HEK293T (cell line): Measurements from ENCODE around the gene PFDN1.

Source experiments
- CTCF ChIA-PET: fragments of 350-600 bp; formaldehyde crosslinking; extraction: SDS; loops from one replicate; lab custom pipeline; 2021; ENCODE audit warnings: antibody characterized with exemption, inconsistent platforms; lab: Yijun Ruan, JAX
- POLR2A ChIA-PET: fragments of 350-600 bp; formaldehyde crosslinking; extraction: SDS; loops from one replicate; lab custom pipeline; 2020; ENCODE audit warnings: antibody characterized with exemption, inconsistent platforms; lab: Yijun Ruan, JAX
- DNase-seq: peaks from one replicate; pipeline ENCODE4 v3.0.0; 2012; ENCODE audit warnings: mixed read lengths; ENCODE audit errors: extremely low spot score
- ARNT ChIP-seq: fragments of 450-650 bp; IDR thresholded peaks from 2 replicates; pipeline ENCODE4 v1.6.1; 2017; ENCODE audit warnings: mild to moderate bottlenecking
- BHLHE40 ChIP-seq: fragments of 450-650 bp; IDR thresholded peaks from 2 replicates; pipeline ENCODE4 v1.6.1; 2016; ENCODE audit warnings: mild to moderate bottlenecking, moderate library complexity, borderline replicate concordance
- CTBP1 ChIP-seq: fragments of 450-650 bp; IDR thresholded peaks from 2 replicates; pipeline ENCODE4 v1.6.1; 2016; ENCODE audit warnings: borderline replicate concordance
- ELF4 ChIP-seq: fragments of 450-650 bp; IDR thresholded peaks from 2 replicates; pipeline ENCODE4 v1.6.1; 2017; ENCODE audit warnings: antibody characterized with exemption
- FOXA1 ChIP-seq: fragments of 450-650 bp; IDR thresholded peaks from 2 replicates; pipeline ENCODE4 v1.6.1; 2016; ENCODE audit warnings: mild to moderate bottlenecking
- FOXK2 ChIP-seq: fragments of 450-650 bp; IDR thresholded peaks from 2 replicates; pipeline ENCODE4 v1.6.1; 2016; ENCODE audit warnings: mild to moderate bottlenecking
- FOXM1 ChIP-seq: fragments of 450-650 bp; IDR thresholded peaks from 2 replicates; pipeline ENCODE4 v1.6.1; 2017; ENCODE audit warnings: mild to moderate bottlenecking, borderline replicate concordance
- HDGF ChIP-seq: fragments of 450-650 bp; IDR thresholded peaks from 2 replicates; pipeline ENCODE4 v1.6.1; 2017; ENCODE audit warnings: antibody characterized with exemption, borderline replicate concordance
- L3MBTL2 ChIP-seq: fragments of 450-650 bp; conservative IDR thresholded peaks from 2 replicates; pipeline ENCODE4 v1.6.1; 2016; ENCODE audit warnings: mild to moderate bottlenecking
- LEF1 ChIP-seq: fragments of 450-650 bp; IDR thresholded peaks from 2 replicates; pipeline ENCODE4 v1.6.1; 2017; ENCODE audit warnings: mild to moderate bottlenecking, borderline replicate concordance
- NFRKB ChIP-seq: fragments of 450-650 bp; IDR thresholded peaks from 2 replicates; pipeline ENCODE4 v1.6.1; 2016; ENCODE audit warnings: mild to moderate bottlenecking, moderate library complexity
- SP1 ChIP-seq: fragments of 450-650 bp; IDR thresholded peaks from 2 replicates; pipeline ENCODE4 v1.6.1; 2017
- SUZ12 ChIP-seq: fragments of 450-650 bp; IDR thresholded peaks from 2 replicates; pipeline ENCODE4 v1.6.1; 2016; ENCODE audit warnings: mild to moderate bottlenecking
- TARDBP ChIP-seq: fragments of 450-650 bp; IDR thresholded peaks from 2 replicates; pipeline ENCODE4 v1.6.1; 2016
- ZNF384 ChIP-seq: fragments of 450-650 bp; IDR thresholded peaks from 2 replicates; pipeline ENCODE4 v1.6.1; 2016
- TF ChIP-seq, protein P1 (sequence below): fragments of 450-650 bp; IDR thresholded peaks from 2 replicates; pipeline ENCODE4 v1.6.1; 2016

Gene PFDN1

DNA sequence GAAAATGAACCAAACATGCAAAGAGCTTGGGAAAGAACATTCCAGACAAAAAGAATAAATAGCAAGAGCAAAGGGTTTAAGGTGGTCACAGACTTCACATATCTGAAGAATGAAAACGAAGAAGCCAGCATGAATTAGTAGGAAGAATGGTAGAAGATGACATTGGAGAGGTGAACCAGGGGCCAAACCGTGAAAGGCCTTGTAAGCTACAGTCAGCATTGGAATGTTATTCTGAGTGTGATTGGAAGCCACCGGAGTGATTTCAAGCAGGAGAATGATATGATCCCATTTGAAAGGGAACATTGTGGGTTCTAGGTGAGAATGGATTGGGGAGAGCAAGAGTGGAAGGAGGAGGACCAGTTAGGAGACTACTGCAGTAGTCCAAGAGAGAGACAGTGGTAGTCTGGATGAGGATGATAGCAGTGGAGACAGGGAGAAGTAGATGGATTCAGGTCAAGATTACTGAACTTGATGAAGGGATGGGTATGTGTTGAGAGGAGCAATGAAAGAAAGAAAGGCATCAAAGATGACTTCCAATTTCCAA, 6.9 kb upstream of the PFDN1 start:
- CTCF ChIA-PET = interaction anchor here (1.5 kb wide), 1 partner anchor 36 kb away, joined by 4 read pairs; no protein-coding TSS in a partner anchor
- TF ChIP-seq HDGF = no peak
- no peak for TF ChIP-seq ARNT
- no peak for TF ChIP-seq LEF1
- TF ChIP-seq CTBP1 = no peak
- TF ChIP-seq FOXK2 = no peak
- no peak for TF ChIP-seq NFRKB
- TF ChIP-seq FOXM1 = no peak
- TF ChIP-seq ZNF384 = no peak
- TF ChIP-seq L3MBTL2 = no peak
- POLR2A ChIA-PET = interaction anchor here (0.9 kb wide), 1 partner anchor 12 kb away, joined by 3 read pairs; no protein-coding TSS in a partner anchor
- DNase-seq = no peak

DNA sequence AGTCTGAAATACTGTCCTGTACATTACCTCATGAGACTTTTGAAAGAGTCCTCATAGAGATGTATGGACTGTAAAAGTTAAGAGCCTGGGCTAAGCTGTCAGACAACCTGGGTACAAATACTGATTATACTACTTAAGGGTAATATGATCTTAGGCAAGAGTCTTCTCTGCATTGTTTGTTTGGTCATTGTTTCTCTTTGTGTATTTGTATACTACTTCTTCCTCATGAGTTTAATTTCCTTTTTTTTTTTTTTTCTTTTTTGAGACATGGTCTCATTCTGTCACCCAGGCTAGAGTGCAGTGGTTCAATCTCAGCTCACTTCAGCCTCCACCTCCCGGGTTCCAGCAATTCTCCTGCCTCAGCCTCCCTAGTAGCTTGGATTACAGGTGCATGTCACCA, 2.6 kb upstream of the PFDN1 start:
- CTCF ChIA-PET = interaction anchor here (1.8 kb wide), 1 partner anchor 61 kb away, joined by 4 read pairs; no protein-coding TSS in a partner anchor

DNA sequence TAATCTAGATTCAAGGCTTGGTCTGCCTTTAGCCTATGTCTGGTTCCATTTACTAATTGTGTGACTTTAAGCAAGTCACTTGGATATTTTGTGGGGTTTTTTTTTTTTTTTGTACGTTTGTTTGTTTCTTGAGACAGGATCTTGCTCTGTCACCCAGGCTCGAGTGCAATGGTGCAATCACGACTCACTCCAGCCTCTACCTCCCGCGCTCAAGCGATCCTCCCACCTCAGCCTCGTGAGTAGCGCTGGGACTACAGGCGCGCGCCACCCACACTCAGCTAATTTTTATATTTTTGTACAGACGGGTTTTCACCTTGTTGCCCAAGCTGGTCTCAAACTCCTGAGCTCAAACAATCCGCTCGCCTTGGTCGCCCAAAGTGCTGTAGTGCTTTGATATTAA, 1.1 kb upstream of the PFDN1 start:
- DNase-seq = no peak
- CTCF ChIA-PET = interaction anchor here (0.9 to 1.8 kb wide), 3 partner anchors 42 to 61 kb away, joined by 4 to 6 read pairs (median 4); partner anchors contain the start of gene HBEGF
- TF ChIP-seq SP1 (no peak), BHLHE40 (no peak), HDGF (no peak), ZNF384 (no peak), ARNT (no peak)
- POLR2A ChIA-PET = interaction anchor here (0.6 to 3.3 kb wide), 7 partner anchors 7 to 64 kb away, joined by 3 to 43 read pairs (median 10); partner anchors contain the start of gene HBEGF

More for the DNA sequence above, 2.6 kb upstream of the PFDN1 start:
- POLR2A ChIA-PET = interaction anchor here (3.3 kb wide), 1 partner anchor 40 kb away, joined by 43 read pairs; the partner anchor contains the start of gene HBEGF
- TF ChIP-seq CTBP1 (no peak), ZNF384 (no peak), FOXA1 (no peak), FOXK2 (no peak), ELF4 (no peak), SUZ12 (no peak), HDGF (no peak), BHLHE40 (no peak), ARNT (no peak)
- DNase-seq = no peak

DNA sequence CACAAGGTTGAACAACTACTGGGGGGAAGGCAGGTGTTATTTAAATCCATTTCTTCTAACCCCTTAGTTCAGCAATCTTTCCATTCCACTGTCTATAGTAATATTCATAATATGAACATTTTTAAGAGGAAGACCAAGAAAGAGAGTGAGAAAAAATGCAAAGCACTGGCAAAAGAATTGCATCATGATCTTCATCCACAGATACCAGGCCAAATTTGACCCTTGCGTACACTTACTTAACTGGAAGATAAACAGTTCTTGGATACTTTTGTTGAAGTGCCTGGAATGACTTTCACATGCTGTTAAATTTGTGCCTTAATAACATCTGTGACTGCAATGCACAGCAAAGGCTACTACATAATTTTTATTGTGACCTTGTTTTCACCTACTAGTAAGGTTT, 1.8 kb downstream of the PFDN1 start:
- DNase-seq = no peak
- TF ChIP-seq NFRKB (no peak), BHLHE40 (no peak), ZNF384 (no peak), TARDBP (no peak), FOXA1 (no peak), ELF4 (no peak), LEF1 (no peak), FOXM1 (no peak), SP1 (no peak), CTBP1 (no peak), HDGF (no peak), L3MBTL2 (no peak), ARNT (no peak), FOXK2 (no peak), SUZ12 (no peak)
- TF ChIP-seq, protein P1, sequence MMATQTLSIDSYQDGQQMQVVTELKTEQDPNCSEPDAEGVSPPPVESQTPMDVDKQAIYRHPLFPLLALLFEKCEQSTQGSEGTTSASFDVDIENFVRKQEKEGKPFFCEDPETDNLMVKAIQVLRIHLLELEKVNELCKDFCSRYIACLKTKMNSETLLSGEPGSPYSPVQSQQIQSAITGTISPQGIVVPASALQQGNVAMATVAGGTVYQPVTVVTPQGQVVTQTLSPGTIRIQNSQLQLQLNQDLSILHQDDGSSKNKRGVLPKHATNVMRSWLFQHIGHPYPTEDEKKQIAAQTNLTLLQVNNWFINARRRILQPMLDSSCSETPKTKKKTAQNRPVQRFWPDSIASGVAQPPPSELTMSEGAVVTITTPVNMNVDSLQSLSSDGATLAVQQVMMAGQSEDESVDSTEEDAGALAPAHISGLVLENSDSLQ = no peak
- ChIA-PET CTCF (interaction anchor here (1.0 kb wide), 1 partner anchor 56 kb away, joined by 4 read pairs; no protein-coding TSS in a partner anchor), POLR2A (interaction anchor here (2.5 to 2.6 kb wide), 2 partner anchors 10 to 27 kb away, joined by 13 to 22 read pairs; no protein-coding TSS in a partner anchor)

DNA sequence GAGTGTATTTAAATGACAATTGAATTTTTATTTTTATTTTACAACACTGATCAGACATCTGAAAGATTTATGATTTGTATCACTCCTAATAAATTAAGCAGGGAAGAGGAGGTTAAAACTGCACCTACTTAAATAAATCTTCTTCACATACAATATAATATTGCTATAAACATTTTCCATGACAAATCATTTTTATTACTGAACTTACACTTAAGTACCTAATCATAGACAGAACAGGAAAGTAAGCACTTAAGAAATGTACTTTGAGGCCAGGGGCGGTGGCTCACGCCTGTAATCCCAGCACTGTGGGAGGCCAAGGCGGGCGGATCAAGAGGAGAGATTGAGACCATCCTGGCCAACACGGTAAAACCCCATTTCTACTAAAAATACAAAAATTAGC, 3.8 kb downstream of the PFDN1 start:
- no peak for TF ChIP-seq FOXA1
- no peak for TF ChIP-seq SP1
- TF ChIP-seq ELF4 = no peak
- no peak for TF ChIP-seq ZNF384
- no peak for TF ChIP-seq L3MBTL2
- TF ChIP-seq ARNT = no peak
- no peak for TF ChIP-seq LEF1
- peak; percentile 10; the same call in 1 of the 2 replicates for TF ChIP-seq CTBP1
- no peak for TF ChIP-seq FOXM1
- no peak for TF ChIP-seq HDGF
- TF ChIP-seq, protein P1 = peak; percentile 83
- TF ChIP-seq TARDBP = no peak
- no peak for TF ChIP-seq NFRKB
- no peak for TF ChIP-seq FOXK2
- ChIA-PET CTCF (interaction anchor here (0.8 kb wide), 1 partner anchor 53 kb away, joined by 3 read pairs; no protein-coding TSS in a partner anchor), POLR2A (interaction anchor here (3.6 kb wide), 1 partner anchor 47 kb away, joined by 12 read pairs; the partner anchor contains the start of gene HBEGF)
- no peak for DNase-seq

DNA sequence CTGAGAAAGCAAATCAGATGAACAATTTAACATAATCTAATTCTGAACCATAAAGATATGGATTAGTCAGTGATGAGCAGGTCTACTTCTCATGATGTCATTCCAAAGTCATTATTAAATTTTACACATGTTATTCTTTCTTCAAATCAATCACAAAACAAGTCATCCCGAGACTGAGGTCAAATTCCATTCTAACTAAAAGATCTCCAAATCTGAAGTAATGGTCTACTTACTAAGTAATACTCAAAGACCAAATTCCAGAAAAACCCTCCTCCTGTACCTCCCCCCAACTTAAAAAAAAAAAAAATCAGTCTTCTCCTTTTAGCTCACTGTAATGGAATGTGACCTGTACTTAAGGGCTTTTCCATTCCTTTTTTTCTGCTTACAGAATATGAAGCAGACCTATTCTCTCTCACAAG, 4.7 kb downstream of the PFDN1 start:
- DNase-seq = no peak
- no peak for TF ChIP-seq FOXA1
- TF ChIP-seq, protein P1 = peak; percentile 40; the same call in 1 of the 2 replicates
- 0 out of 2 replicates have a peak, but pooled peaks have one; percentile 30 for TF ChIP-seq CTBP1
- TF ChIP-seq ZNF384 = peak; percentile 92
- TF ChIP-seq ARNT = no peak
- no peak for TF ChIP-seq ELF4
- CTCF ChIA-PET = interaction anchor here (1.0 to 1.9 kb wide), 3 partner anchors 53 to 74 kb away, joined by 3 to 9 read pairs (median 5); no protein-coding TSS in a partner anchor
- POLR2A ChIA-PET = interaction anchor here (0.7 to 3.6 kb wide), 4 partner anchors 11 to 53 kb away, joined by 3 to 12 read pairs (median 3); partner anchors contain the start of gene HBEGF
